Kidney (tissue), 14 donors: ENCODE data around the gene DCUN1D5. TPM values are rescaled to one million over a fixed set of nuclear protein-coding genes. Genes with fewer than 3 reads are reported as not detected.

Experiments
- DNase-seq, 5 donors: peaks; one replicate each; pipeline ENCODE4 v3.0.0-alpha.2; 2013 to 2020
- FAIRE-seq: peaks from 2 replicates; lab custom pipeline; 2012; peaks lifted over from hg19 to GRCh38; lab: Jason Lieb, UNC
- H3K27ac ChIP-seq, 2 donors: one replicate each; pipeline ENCODE4 v1.7.0; 2013; ENCODE audit warnings: low read depth in 2 of 2, low read length in 2 of 2, inconsistent platforms in 1 of 2
- H3K27me3 ChIP-seq: one replicate; pipeline ENCODE4 v1.7.1; 2013; ENCODE audit warnings: low read length, inconsistent platforms; ENCODE audit not compliant: control insufficient read depth, insufficient read depth
- H3K36me3 ChIP-seq, 3 donors: one replicate each; pipeline versions ENCODE4 v1.7.0 to v1.7.1; 2013; ENCODE audit warnings: low read length in 3 of 3, control low read depth in 1 of 3, inconsistent platforms in 1 of 3; ENCODE audit not compliant: insufficient read depth in 3 of 3, control insufficient read depth in 2 of 3
- H3K4me1 ChIP-seq, 3 donors: one replicate each; pipeline versions ENCODE4 v1.7.0 to v1.7.1; 2013; ENCODE audit warnings: low read length in 3 of 3, inconsistent platforms in 1 of 3, low read depth in 1 of 3; ENCODE audit not compliant: control insufficient read depth in 2 of 3, insufficient read depth in 2 of 3
- H3K4me3 ChIP-seq, 3 donors: one replicate each; pipeline versions ENCODE4 v1.7.0 to v1.8.1; 2013; ENCODE audit warnings: low read length in 3 of 3, control low read depth in 1 of 3, inconsistent platforms in 1 of 3
- H3K9ac ChIP-seq, 3 donors: one replicate each; pipeline versions ENCODE4 v1.7.0 to v1.7.1; 2013; ENCODE audit warnings: low read length in 3 of 3, control low read depth in 1 of 3, inconsistent platforms in 1 of 3
- H3K9me3 ChIP-seq, 3 donors: one replicate each; pipeline versions ENCODE4 v1.7.0 to v1.7.1; 2013; ENCODE audit warnings: low read length in 3 of 3, control low read depth in 1 of 3, inconsistent platforms in 1 of 3; ENCODE audit not compliant: control insufficient read depth in 2 of 3, insufficient read depth in 1 of 3
- intact Hi-C: fragments of 100-400 bp; cut with DNase I; formaldehyde crosslinking; loops from one replicate; pipeline ENCODE4 v1.11.1; 2022
- polyA plus RNA-seq: library from polyadenylated mRNA; stranded (reverse); fragments of 350-450 nt; fragmentation: Illumina TruSeq; extraction: RNeasy Lipid Tissue Mini Kit (QIAGEN cat#74804); gene quantifications from one replicate; pipeline ENCODE4 v1.2.3, GENCODE V29; 2014; ENCODE audit warnings: low read depth, low replicate concordance; ENCODE audit not compliant: insufficient read depth
- total RNA-seq: library from RNA; stranded (reverse); fragmentation: NEBNext Ultra II Directional; extraction: Animal tissue kit (Norgen Biotek cat#: 25700); gene quantifications from one replicate; pipeline ENCODE4 v1.2.1, GENCODE V29; 2021
- TF ChIP-seq, protein P1 (sequence below): IDR thresholded peaks from 3 replicates; pipeline ENCODE4 v1.5.1; 2012; ENCODE audit warnings: mild to moderate bottlenecking, moderate library complexity, borderline replicate concordance; ENCODE audit not compliant: insufficient read depth; ENCODE audit errors: extremely low read depth
- donor health status: control.
- donor health status: control.
- donor health status: control.
- donor health status: control.
- donor health status: control.
- donor health status: DM: yes; HTN: yes; CAD: no.
- donor health status: Normal renal cell carcinoma (clear cell type).

DCUN1D5 gene
- total and polyA plus RNA-seq, 2 donors from 2014 or later = 17.1 to 17.4 TPM

DNA sequence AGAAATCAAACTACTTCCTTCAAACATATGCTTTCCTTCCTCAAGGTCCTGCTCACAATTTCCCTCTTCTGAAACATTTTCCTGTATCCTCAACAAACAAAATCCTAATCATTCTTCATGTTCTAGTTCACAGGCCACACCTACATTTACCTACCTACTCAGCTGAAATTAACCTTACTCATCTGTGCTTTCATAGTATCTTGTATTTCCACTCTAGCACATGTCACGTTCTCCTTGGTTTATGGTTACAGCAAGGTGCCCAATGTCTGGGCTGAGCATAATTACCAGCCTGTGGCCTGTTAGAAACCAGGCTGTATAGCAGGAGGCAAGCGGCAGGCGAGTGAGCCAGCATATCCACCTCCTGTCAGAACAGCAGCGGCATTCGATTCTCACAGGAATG, 13.2 kb downstream of the DCUN1D5 start:
- H3K27ac ChIP-seq = no peak overlapping the region
- H3K4me3 ChIP-seq = no peak overlapping the region
- no peaks in the 10 kb centered on the region for H3K27me3 ChIP-seq
- H3K36me3 ChIP-seq = peaks cover 3 to 12% (median 6%) of the 10 kb centered on the region in 3 donors
- intact Hi-C loops = no loop called here
- FAIRE-seq = no peak
- H3K9ac ChIP-seq = no peak overlapping the region
- no peaks in the 10 kb centered on the region for H3K4me1 ChIP-seq
- TF ChIP-seq, protein P1, sequence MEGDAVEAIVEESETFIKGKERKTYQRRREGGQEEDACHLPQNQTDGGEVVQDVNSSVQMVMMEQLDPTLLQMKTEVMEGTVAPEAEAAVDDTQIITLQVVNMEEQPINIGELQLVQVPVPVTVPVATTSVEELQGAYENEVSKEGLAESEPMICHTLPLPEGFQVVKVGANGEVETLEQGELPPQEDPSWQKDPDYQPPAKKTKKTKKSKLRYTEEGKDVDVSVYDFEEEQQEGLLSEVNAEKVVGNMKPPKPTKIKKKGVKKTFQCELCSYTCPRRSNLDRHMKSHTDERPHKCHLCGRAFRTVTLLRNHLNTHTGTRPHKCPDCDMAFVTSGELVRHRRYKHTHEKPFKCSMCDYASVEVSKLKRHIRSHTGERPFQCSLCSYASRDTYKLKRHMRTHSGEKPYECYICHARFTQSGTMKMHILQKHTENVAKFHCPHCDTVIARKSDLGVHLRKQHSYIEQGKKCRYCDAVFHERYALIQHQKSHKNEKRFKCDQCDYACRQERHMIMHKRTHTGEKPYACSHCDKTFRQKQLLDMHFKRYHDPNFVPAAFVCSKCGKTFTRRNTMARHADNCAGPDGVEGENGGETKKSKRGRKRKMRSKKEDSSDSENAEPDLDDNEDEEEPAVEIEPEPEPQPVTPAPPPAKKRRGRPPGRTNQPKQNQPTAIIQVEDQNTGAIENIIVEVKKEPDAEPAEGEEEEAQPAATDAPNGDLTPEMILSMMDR = no peak
- DNase-seq = no peak
- no peaks in the 10 kb centered on the region for H3K9me3 ChIP-seq

DNA sequence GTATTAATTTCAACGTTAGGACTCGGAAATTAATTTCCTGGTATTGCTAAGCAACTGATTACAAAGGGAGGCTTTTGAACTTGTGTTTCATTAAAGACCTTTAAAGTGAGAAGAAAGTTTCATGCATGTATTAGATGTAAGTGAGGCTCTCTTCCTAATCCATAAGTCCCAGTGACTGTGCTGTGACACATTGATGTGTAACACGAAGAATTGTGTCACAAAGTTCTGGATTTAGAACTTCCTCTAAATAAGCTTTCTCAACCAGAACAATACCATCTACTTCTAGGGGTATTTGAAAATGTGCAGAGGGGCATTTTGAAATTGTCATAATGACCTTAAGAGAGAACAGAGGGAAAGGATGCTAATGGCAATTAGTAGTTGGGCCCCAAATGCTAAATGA, 14.4 kb downstream of the DCUN1D5 start:
- Histone ChIP-seq H3K9me3 (no peaks in the 10 kb centered on the region), H3K36me3 (peaks cover 3 to 12% (median 6%) of the 10 kb centered on the region in 3 donors), H3K9ac (no peak overlapping the region), H3K27ac (no peak overlapping the region), H3K27me3 (no peaks in the 10 kb centered on the region), H3K4me3 (no peak overlapping the region), H3K4me1 (no peaks in the 10 kb centered on the region)
- FAIRE-seq = no peak
- intact Hi-C loops = no loop called here
- TF ChIP-seq, protein P1 = no peak
- DNase-seq = no peak

DNA sequence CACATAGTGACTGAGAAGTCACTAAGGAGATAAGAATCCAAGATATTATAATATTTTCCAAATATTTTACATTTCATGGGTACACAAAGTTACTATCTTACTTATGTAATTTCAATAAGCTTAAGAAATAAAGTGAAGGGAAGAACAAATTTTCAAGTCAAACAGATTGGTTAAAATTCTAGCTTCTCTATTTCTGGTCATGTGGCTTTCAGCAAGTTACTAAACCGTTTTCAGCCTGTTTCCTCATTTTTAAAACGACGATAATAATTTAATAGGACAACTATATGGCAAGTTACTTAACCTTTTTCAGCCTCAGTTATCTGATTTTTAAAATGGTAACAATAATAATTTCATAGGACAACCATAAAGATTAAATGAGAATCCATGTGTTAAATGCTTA, 15.6 kb downstream of the DCUN1D5 start:
- H3K36me3 ChIP-seq = peaks cover 0 to 12% (median 2%) of the 10 kb centered on the region in 3 donors
- intact Hi-C loops = no loop called here
- DNase-seq (no peak), FAIRE-seq (no peak)
- no peak overlapping the region for H3K4me3 ChIP-seq
- TF ChIP-seq, protein P1 = no peak
- no peak overlapping the region for H3K27ac ChIP-seq
- H3K27me3 ChIP-seq = no peaks in the 10 kb centered on the region
- no peaks in the 10 kb centered on the region for H3K4me1 ChIP-seq
- H3K9me3 ChIP-seq = no peaks in the 10 kb centered on the region
- H3K9ac ChIP-seq = no peak overlapping the region

DNA sequence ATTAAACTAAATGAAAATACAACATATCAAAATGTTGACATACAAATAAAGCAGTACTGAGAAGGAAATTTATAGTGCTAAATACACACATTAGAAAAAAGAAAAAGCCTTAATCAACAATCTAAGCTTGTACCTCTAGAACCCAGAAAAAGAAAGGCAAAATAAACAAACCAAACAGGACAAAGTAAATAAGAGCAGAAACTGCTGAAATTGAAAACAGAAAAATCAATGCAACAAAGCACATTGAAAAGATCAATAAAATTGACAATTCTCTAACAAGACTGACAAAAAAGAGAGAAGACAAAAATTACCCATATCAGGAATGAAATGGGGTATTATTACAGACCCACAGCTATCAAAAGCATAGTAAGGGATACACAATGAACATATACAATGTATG, 21.0 kb downstream of the DCUN1D5 start:
- H3K27me3 ChIP-seq = no peaks in the 10 kb centered on the region
- intact Hi-C loops = no loop called here
- FAIRE-seq = no peak
- H3K27ac ChIP-seq = no peak overlapping the region
- TF ChIP-seq, protein P1 = no peak
- no peak for DNase-seq
- no peaks in the 10 kb centered on the region for H3K9me3 ChIP-seq
- H3K4me1 ChIP-seq = no peaks in the 10 kb centered on the region
- H3K9ac ChIP-seq = no peak overlapping the region
- peaks cover 0 to 2% (median 0%) of the 10 kb centered on the region in 3 donors for H3K36me3 ChIP-seq
- no peak overlapping the region for H3K4me3 ChIP-seq
